GM19455 (cell line): ENCODE measurements around the gene HNMT.
"Not testable (repeated sequence)": the region's sequence is repeated elsewhere in the genome, so short reads cannot be mapped to it uniquely, and the experiment has no call there.

Experiments
- ATAC-seq: cut with Tn5 transposase; IDR thresholded peaks from one replicate; pipeline ENCODE4 v1.9.1; 2021; ENCODE audit not compliant: unreplicated experiment

HNMT gene

DNA sequence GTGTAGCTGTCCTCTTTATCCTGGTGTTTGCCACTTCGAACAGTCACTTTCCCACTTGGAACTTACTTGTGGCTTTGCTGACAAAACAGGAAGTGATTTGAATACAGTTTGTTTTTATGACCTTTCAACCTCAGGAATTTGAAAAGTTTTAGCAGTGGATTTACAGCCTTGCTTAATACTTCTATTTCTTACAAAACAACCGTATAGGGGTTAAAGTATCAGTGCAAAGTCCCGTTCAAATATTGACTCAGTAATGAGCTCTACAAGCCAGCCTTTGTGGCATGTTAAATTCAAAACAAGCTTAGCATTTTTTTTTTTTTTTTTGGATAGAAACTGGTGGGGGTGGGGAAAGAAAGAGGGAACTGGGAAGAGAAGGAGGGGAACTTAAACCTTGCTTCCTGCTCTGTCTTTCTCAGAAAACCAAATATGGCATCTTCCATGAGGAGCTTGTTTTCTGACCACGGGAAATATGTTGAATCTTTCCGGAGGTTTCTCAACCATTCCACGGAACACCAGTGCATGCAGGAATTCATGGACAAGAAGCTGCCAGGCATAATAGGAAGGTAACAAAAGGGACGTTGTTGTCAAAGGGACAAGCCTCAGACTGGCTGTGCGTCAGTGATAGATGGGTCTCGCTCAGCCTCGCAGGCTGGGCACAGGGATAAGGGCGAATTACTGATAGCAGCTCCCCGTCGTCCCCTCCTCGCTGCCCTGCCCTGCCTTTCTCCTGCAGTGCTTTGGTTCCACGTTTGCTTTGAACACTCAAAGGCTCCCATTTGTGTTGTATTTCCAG is at the start of gene HNMT:
HNMT (plus strand) TSS at position 408 of the 793 bp plus-strand sequence; CDS start at position 427, 19 bp downstream.
- ATAC-seq = no peak

- no peak for ATAC-seq
These were observed 43.0 kb upstream of the HNMT start for GRCh38 chr2:137921105-137921880.

DNA sequence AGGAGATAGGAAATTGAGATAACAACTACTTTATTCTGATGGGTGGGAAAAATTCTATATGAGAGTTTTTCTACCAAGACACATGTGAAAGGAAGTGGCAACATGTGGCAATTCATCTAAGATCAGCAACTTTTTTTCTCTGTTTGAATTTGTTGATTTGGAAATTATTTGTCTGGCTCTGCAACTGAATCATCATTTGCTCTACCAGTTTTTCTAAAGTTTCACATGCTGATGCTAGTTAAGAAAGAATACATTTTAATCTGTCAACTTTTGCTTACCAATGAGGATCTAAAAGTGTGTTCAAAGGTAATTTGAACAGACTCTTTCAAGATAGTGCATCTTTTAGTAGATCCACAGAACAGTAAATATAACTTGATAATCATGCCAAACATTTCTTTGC is 42.1 kb upstream of the HNMT start:
- ATAC-seq = not testable (repeated sequence)

DNA sequence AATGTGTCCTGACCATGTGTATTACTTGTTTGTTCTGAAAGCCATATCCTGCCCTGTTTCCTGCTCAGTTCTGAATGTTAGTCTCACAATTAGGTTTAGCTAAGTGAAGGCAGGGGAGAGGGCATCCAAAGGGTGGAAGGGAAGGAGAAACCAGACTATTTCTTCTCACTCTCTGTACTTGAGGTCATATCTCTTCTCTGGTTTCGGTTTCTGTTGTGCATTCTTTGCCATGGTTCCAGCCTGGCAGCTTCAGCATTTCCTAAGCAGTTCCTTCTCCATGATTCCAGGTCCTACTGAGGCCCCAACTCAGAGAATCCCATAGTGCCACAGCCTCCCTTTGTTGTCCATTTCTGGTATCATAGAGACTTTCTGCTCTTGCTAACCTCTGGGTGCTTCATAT is 40.3 kb upstream of the HNMT start:
- no peak for ATAC-seq

DNA sequence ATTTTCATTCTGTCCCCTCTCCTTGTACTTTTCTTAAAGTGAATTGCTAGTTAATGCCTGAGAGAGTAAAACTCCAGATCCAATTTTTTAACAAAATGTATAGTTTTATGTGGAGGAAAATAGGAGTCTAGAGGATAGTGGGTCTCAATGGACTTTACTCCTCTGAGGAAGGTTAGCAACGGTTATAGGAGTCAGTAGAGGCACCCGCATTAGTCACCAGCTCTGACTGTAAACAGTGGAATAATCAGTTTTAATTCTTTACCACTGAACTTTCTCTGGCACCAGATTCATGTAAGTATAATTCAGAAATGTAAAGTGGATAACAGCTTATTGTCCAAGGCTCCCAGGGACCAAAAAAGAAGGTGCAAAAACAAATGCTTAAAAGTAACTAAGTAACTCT is 38.7 kb upstream of the HNMT start:
- no peak for ATAC-seq

GRCh38 chr2:137927846-137928245 is 36.4 kb upstream of the HNMT start:
- ATAC-seq = no peak

DNA sequence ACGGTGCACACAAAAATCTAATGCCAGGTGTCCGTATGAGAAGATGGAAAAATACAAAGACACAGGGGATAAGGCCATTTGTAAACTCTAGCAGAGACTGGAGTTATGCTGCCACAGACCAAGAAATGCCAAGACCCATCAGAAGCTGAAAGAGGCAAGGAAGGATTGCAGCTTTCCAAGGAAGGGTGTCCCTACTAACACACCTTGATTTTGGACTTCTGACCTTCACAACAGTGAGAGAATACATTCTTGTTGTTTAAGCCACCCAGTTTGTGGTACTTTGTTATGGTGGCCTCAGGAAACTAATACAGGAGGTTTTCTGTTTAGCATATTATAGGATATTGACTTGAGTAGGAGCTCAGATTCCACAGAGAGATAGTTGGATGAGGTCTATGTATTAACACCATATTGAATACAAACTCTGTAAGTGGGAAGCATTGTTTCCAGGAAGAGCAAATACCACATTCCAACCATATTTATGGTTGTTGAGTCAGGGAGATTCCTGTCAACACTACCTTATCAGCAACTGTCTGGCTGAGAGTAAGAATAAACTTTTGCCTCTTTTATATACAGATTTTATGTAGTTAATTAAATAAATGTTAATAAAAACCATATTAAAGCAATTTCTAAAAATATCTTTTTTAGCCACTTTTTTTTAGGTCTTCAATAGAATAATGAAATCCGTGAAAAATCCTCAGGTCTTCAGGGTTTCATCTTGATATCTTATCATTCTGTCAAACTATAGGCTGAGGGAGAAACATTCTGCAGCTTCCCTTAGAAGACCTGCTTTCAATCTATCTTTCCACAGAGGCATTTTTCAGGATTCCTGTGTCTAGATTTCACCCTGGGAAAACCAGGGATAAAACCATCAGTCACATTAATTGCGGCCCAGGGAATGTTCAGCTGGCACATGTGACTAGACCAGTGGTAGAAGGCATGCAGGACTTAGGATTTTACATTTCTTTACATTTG is 35.4 kb upstream of the HNMT start:
- no peak for ATAC-seq

DNA sequence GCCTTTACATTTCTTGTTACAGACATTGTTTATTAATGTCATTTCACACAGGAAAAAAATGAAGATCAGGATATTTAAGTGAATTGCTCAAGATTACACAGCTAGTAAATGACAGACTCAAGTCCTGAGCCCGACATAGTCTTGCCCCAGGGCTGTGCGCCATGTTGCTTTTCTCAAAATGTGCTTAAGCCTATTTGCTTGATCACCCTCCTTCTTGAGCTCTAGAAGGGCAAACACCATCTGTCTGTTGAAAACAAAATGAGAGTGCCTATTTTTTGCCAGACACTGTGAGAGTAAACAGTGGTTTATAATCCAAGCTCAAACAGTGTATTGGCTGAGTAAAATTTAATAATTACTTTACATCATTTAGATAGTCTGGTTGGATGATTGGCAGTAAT is 34.8 kb upstream of the HNMT start:
- ATAC-seq = no peak

DNA sequence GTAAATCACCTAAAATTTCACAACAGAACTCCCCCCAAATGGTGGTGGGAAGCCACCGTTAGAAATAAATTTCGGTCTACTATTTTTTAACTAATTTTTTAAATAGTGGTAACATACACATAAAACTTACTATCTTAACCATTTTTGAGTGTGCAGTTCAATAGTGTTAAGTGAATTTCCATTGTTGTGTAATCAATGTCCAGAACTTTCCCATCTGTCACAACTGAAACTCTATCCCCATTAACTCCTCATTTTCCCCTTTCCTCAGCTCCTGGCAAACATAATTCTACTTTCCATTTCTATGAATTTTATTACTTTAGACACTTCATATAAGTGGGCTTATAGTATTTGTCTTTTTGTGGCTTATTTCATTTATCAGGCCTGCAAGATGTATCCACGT is 34.1 kb upstream of the HNMT start:
- no peak for ATAC-seq

DNA sequence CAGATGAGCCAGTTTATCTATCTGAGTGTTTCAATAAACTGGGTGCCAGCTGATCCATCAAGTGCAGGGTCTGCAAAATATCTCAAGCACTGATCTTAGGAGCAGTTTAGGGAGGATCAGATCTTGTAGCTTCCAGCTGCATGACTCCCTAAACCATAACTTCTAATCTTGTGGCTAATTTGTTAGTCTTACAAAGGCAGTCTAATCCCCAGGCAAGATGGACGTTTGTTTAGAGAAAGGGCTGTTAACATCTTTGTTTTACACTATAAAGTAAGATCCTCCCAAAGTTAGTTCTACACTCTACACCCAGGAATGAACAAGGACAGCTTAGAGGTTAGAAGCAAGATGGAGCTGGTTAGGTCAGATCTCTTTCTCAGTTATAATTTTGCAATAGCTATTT is 28.7 kb upstream of the HNMT start:
- no peak for ATAC-seq

DNA sequence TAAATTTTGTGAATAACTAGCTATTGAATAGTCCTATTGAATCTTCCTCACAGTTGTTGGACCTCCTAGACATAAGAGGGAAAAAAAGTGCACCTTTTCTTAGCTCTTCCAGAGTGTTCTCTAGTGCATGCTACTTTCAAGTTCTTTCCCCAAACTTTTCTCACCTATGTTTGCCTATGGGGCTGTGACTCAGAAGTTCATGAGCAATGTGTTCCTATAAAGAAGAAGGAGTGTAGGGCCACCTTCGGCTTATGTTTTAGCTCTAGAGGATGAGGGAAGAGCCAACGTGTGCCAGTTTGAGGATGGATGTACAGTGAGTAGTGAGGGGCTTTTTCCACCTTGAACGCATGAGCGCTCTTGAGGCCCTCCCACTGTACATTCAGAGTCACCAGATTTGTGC is 27.0 kb upstream of the HNMT start:
- no peak for ATAC-seq

- ATAC-seq = no peak
These were observed 26.5 kb upstream of the HNMT start for GRCh38 chr2:137937778-137938177.

- no peak for ATAC-seq
These were observed 26.1 kb upstream of the HNMT start for GRCh38 chr2:137938204-137938603.

DNA sequence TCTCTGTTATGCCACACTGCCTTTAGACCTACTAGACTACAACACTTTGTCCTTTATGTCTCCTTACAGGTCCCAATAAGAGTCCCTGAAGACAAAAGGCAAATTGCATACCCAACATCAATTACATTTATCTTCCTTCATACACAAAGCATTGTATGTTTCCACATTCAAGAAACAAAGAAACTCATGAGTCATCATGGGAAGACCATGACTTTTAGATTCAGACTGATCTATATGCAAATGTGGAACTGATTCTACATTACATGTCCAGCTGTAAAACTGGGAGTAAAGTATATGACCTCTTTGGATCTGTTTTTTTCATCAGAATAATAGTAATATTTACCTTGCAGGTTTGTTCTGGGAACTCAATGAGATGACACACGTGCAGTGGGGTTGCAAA is 25.2 kb upstream of the HNMT start:
- no peak for ATAC-seq

DNA sequence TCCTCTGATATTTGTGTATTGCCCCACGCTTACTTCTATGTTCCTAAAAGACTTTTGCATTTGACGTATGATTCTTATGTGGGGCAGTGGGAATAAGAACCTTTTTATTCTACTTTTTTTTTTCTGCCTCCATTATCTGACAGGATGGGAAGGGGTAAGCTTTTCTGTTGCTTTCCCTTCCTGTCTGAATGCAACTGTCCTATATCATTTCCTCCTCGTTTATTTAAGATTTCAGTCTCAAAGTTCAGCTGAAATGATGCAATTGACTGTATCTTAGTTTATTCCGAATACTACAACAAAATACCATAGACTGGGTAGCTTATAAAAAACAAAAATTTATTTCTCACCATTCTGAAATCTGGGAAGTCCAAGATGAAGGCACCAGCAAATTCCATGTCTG is 24.1 kb upstream of the HNMT start:
- no peak for ATAC-seq

DNA sequence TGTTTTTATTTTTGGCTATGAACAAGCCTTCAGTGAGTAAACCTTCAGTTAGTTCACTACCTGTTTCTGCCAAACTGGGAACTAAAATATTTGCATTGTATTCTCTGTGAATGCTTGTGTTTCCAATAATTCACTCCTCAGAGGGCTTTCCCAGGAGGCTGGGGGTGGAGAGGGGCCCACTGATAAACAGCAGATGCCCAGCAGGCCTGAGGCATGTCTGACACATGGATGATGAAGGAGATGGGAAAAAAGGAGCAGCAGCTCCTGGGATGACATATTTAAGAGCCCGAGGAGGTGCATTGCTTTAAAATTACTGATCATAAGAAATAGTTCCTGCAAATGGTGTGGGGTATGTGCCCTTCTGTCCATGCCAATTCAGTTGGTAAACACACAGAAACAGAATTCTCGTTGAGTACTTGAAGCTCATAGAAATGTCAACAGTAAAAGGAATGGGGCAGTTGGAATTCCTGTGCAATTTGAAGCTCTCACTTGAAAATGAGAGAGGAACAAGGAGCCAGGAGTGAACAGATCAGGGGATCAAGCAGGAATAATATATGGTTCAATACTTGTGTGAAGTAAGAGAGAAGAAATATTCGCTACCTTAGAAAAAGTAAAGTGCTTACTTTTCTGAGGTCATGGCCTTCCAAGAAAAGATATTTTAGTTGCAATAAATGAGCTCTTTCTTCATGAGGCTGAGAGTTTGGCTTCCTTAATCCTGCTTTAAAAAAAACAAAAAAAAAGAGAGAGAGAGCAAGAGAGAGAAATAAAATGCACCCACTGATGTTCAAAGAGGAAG is 22.0 kb upstream of the HNMT start:
- ATAC-seq = no peak

DNA sequence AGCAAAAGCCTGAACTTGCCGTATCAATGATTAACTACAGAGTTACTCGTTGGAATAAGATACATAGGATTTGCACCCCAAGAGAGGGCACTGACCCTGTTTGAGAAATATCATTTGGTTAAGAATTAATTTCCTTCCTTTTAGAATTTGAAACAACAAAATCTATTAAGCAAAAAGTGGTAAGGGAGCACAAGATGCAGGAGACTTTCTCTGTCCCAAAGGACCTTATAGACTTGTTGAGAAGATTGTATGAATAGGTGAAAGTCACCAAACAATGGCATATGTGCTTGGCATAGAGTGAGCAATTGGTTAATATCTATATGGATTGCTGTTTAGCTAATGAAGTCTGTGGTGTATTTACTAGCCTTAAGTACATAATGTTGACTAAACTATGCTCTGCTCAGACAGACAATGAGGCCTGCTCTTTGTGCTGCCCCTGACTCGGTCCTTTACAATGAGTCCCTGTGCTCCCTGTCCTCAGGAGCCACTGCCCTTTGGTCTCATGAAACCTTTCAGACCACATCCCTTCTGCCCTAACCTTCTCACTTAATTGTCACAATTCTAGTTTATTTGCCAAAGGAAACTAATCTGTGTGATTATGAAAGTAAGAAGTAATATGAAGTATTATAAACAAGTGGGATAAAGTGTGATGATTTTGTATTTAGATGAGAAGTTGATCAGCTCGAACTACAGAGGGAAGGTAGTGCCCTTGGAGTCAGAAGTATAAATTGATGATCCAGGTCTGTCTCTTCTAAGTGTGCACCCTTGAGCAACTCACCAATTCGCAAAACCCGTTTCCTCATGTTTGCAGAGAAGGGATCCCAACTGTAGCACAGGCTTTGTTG is 21.2 kb upstream of the HNMT start:
- no peak for ATAC-seq

GRCh38 chr2:137943678-137944347 is 20.5 kb upstream of the HNMT start:
- no peak for ATAC-seq

GRCh38 chr2:137944714-137945113 is 19.6 kb upstream of the HNMT start:
- ATAC-seq = no peak
